ENCODE results near the gene NFIB.

NFIB gene

DNA sequence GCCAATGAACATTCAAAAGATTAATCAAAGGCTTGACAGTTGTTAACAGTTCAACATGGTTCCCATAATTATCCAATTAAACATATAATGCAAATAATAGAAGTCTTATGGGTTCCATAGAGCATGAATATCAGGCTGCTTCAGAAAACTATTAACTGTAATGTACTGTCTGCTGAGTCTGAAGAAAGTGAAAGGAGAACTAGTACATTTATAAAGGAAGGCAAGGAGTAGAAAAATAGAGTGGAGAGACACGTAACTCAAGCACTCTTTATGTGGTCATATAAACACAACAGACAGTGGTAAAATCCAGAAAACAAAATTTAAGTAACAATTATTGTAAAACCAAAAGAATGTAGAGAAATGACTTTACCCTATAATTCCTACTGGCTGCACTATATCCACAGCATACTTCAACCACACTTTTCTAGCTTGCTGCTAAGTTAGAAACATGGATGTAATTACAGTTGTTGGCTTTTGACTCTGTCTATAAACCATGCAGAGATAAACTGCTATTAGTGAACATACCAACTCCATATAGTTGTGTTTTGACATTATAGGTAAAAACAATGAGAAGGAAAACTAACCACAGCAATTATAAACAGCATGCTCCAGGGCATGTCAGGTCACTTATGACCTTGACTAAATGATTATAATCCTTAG lies 32.7 kb downstream of the NFIB start:
- DNase-seq (ENCODE audit: low read depth in 2 of 2, low spot score in 1 of 2), result no peak

DNA sequence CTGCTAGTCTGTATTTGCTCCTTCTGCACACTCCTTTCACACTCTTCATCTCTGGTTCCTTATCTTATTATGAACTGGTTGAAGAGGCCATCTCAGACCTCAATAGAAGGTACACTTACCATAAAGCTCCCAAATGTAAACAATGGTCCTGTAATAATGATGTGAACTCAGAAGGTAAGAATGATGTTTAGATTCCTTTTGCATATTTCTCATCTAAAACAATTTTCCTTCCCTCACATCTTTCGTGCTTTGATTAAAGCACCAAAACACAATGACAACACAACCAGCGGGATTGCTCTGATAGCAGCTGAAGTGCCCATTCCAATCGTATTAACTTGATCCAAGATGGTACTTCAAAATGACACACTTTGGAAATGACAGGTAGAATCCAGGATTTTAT lies 34.3 kb downstream of the NFIB start:
- DNase-seq (ENCODE audit: low read depth in 2 of 2, low spot score in 1 of 2), result no peak

DNA sequence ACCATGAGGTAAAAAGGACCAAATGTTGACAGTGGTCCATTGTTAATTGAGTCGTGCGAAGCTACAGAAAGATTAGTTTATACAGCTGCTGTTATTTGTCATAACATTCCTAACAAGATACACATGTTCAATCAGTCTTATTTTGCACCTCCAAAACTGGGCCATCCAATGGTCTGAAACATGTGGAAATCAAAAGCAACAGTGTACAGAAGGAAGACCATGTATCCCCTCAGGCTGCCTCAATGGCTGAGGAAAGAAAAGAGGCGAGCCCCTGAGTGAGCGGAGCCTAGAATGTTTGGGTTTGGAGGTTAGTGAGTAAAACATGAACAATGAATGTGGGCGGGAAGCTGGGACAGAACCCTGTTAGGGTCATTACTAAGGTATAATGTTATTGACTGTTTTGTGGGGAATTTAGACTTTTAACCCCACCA lies 35.6 kb downstream of the NFIB start:
- no peak for DNase-seq (ENCODE audit: low read depth in 2 of 2, low spot score in 1 of 2)

DNA sequence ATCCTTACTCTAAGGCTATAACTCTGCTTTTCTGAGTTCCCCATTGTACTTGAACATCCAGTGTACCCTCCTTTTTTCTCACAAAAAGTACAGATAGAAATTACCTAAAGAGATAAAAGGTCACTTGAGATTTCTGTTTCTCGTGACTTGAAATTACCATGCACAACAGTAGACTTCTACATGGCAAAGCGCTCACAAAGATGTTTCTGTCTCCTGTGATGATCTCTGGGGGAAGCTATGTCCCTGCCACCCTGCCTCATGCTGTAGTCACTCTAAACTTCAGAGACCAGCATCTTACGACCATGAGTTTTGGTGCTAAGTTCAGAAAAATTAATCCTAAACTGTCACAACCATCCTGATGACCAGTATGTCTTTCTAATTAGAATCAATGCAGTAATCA lies 36.2 kb downstream of the NFIB start:
- DNase-seq (ENCODE audit: low read depth in 2 of 2, low spot score in 1 of 2), result no peak

DNA sequence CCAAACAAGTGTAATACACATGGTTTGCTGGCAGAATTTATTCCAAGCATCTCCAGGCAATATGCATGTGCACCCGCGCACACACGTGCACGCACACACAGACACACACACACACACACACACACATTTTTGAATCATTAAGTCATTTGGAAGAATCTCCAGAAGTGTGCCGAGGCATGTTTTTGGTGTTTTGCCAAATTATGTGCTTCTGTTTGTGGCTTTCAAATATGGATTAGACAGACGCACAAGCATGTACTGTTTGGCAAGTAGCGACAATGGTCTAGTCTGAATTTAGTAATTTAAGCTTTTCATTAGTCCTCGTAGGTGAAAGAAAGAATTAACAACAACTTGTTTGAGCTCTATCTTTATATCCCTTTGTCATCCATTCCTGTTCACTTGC lies 36.7 kb downstream of the NFIB start:
- no peak for DNase-seq (ENCODE audit: low read depth in 2 of 2, low spot score in 1 of 2)

DNA sequence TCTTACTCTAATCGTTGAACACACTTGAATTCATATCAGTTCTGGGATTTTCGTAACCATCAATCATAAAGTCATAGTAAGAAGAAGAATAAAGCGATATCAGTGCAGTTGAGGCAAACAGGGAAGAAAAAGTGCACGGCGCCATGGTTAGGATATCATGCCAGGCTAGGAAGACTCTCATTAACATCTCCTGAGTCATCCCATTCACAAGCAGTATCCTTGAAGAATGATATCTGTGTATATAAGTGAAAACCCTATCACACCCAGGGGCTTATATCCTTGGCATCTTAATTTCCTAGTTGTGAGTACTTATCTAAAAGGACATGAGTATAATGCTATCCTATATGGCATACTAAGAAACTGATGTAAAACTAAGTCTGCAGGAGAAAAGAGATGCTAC lies 38.6 kb downstream of the NFIB start:
- no peak for DNase-seq (ENCODE audit: low read depth in 2 of 2, low spot score in 1 of 2)

DNA sequence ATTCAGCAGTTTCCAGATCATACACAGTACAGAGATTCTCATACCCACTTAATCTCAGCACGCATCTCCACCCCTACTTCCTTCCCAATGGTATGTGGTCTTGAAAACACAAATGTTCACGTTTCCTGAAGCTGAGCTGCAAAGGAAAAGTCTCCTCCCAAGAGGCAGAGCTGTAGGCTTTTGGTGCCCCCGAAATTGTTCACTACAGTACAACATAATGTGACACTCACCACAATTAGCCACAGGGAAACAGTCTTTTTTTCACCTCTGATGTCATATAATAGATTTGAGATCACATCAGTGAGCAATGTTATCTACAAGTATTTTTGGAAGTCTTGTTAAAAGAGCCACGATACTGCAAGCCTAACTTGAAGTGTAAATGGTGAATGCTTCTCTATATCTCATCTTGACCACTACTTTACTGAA lies 40.2 kb downstream of the NFIB start:
- DNase-seq (ENCODE audit: low read depth in 2 of 2, low spot score in 1 of 2), result no peak

DNA sequence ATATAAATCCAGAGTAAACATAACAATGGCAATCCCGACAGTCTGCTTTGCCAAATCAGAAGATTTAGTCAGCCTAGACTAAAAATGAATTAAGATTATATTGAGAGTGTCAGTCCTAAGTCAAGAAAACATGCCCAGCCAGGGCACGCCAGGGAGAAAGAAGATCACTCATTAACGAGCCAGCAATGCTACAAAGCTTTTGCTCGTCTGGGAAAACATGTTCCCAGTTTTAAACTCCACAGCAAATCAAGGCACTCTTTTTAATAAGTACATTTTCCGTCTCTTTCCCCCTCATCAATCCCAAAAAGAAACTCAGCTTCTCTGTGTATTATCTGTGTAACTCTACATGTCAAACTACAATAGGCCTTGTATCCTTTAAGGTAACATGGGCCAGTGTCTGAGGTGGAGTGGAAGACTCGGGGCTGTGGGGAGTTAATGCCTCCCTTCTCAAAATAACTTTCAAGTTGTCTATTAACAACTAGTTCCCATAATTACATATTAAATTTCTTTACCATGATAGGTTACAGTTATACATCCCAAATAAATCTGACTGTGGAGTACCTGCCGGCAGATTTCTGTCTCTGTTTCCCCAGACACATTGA lies 40.9 kb downstream of the NFIB start:
- no peak for DNase-seq (ENCODE audit: low read depth in 2 of 2, low spot score in 1 of 2)

DNA sequence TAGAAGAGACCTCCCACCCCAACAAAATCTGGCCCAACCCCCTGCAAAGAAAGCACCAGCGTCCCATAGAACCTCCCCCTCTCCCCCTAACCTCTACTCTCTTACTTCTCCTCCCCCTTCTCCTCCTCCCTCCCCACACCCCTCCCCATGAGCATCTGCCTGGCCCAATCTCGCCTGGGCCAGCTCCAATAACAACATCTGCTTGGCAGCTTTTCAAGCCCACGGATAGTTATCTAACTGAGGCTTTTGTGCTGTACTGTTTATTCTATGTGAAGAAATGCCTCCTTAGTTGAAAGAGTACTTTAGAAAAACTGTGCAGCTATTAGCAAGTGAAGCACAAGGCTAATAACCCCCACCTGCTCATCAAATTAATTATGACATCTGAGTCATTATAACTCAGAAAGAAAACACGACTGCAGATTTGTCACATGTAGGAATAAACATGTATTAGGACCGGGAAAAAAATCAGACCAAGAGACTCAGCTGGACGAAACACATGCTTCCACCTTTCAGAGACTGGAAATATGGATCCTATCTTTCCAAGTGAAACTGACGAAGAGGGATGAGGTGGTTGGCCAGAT lies 42.8 kb downstream of the NFIB start:
- no peak for DNase-seq (ENCODE audit: low read depth in 2 of 2, low spot score in 1 of 2)

DNA sequence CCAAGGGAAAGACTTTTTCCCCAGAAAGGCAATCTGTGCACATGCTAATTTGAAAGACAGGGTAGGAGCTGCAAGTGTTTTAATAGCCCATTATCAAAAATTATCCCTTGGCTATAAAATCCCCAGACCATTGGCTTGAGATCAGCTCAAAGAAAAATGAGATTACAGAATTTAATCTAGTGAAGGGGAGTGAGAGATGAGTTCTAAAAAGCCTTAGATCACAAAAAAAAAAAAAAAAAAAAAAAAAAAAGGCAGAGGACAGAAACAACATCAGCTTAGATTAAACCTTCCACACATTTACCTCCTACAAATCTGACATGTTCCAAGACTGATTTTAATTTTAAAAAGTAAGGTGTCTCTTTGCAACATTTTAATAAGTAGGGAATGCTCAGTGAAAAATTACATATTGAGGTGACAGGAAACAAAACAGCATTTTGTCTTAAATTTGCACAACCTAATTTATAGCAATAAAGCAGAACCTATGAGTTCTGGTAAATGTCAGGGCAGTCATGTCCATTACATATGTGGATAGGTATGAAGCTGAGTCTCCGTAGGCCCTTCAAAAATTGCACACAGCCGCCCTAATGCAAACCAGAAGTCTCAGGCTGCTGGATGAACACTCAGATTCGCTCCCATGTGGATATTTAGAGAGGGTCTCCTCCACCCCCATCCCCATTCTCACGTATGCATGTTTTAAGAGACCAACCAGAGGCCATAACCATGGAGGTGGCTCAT lies 43.4 kb downstream of the NFIB start:
- no peak for DNase-seq (ENCODE audit: low read depth in 2 of 2, low spot score in 1 of 2)

DNA sequence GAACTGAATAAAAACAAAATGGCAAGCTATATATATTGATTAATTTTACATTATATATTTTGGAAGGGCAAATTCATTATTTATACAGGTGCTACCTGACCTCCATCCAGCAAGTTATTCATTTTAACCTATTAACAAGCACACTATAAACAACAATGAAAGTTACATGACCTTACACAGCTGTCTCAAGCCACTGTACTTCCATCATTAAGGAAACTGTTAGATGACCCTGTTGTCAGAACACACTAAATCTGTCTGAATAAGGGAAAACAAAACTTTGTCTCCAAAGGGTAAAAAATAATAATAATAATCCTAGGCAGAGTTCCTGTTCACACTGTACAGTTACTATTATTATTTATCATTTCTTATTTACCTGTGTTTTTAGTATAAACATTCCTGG lies 44.0 kb downstream of the NFIB start:
- no peak for DNase-seq (ENCODE audit: low read depth in 2 of 2, low spot score in 1 of 2)

DNA sequence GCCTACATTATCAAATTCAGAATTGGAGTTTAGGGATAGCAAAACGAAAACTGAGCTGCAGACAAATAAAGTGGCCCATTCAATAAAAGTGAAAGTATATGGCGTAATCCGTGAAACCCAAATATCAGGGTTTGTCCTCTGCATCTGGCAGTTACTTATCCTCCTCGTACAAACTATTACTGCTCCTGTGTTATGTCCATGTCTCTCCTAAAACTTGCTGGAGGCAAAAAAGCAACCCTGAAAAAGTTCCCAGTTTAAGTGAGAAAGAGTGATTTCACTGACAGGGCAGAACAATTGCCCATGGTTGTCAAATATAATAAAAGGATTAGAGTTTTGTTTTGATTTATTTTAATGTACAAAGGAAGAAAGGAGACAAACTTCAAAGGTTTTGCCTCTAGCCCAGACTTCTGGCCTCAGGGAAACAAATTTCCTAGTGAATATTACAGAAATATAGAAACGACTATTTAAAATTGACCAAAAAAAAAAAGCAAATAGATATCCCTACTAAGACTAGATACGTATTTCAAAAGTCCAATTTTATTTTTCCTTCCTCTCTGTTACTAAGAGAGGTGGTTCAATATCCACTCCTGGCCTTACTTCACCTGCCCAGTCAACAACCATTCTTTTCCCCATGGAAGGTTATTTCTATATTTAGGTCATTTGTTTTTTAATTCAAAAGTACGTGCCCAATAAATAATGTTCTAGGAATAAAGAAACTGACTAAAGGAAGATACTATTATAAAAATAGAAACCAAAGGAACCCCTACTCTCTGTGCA lies 50.0 kb downstream of the NFIB start:
- DNase-seq (ENCODE audit: low read depth in 2 of 2, low spot score in 1 of 2), result no peak

DNA sequence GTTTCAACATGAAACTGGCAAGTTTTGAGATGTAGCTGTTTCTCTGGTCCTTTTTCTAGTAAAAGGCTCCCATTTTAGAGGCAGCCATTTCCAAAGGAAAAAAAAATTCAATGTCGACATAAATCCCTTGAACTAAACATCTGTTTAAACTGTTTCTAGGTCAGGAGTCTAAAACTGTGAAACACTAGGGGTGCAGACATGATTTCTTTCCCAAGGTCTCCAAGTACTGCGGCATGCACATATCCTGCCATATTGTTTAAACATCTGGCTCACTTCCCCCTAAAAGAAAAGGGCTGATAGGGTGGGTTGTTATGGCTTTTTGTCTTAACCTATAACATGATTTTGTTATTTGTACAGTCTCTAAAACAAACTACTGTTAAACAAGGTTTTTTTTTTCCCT lies 51.1 kb downstream of the NFIB start:
- DNase-seq (ENCODE audit: low read depth in 2 of 2, low spot score in 1 of 2), result no peak

DNA sequence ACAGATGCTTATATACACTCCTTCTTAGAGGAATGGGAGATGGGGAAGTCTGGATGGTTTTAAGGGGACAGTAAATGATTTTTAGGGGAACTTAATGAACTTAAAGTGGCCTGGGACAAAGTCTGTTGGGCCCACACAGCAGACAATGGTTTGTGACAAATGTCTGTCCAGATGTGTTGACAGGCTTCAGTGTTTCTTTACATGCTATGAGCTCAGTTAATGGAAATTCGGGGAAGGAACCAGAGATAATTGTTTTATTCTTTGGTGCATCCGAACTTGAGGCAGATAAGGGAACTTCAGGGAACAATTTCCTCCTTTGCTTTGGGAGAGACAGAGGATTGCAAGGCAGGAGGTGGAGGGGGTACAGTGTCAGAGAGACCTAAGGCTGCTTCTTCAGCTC lies 52.3 kb downstream of the NFIB start:
- DNase-seq (ENCODE audit: low read depth in 2 of 2, low spot score in 1 of 2), result no peak

DNA sequence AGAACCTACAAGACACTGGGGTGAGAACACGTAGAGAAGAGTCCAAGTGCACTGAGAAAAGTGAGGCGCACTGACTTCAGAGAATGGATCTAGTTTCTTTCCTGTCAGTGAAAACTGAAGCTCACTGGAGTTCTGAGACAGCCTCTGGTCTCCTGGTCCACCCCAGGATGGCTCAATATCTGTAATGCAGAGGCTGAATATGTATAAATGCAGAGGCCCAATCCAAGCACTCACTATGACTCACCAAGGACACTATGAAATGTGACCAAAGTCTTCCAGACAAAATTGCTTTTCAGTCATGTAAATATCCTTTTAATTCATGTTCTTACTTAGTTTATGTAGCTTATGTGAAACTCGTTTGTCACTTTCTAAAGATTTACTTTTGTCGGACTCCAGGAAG lies 53.8 kb downstream of the NFIB start:
- no peak for DNase-seq (ENCODE audit: low read depth in 2 of 2, low spot score in 1 of 2)

DNA sequence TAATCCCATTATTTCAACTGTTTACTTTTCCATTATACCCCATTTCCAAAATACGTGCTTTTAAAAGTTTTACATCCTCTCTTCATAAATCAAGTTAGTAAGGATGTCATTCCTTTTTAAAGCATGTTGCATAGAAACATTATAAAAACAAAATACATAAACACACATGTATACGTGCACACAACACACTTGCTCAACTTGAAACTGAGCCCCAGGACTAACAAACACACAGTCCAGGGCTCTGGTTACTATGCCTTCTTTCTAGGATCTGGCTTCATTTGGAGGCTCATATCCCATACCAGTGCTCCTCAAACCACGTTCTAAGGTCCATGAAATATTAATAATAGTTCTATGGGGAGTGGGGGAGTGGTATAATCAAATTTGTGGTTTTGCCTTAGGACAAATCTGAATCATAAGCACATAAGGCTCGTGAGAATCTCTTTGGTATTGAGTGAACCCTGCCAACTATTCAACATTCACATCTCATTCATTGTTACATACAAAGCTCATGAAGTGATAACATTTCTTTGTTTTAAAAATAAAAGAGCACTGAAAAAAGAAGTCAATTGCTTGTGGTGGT lies 55.2 kb downstream of the NFIB start:
- no peak for DNase-seq (ENCODE audit: low read depth in 2 of 2, low spot score in 1 of 2)

DNA sequence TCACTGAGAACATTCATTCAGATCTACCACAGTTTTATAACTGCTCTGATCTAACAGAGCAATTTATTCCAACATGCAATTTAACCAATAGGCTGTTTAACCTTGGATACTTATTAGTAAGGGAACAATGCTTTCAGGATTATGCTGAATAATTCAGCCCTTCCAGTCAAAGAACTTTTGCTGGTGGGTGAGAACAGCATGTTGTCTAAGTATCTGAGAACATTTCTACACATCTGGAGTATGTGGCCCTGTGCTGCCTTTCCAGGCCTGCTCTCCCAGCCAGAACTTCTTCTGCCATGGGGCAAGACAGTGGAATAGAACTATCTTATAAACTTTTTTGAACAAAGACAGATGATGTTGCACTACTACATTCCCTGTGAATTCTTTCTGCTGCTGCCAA lies 55.8 kb downstream of the NFIB start:
- DNase-seq (ENCODE audit: low read depth in 2 of 2, low spot score in 1 of 2), result no peak

DNA sequence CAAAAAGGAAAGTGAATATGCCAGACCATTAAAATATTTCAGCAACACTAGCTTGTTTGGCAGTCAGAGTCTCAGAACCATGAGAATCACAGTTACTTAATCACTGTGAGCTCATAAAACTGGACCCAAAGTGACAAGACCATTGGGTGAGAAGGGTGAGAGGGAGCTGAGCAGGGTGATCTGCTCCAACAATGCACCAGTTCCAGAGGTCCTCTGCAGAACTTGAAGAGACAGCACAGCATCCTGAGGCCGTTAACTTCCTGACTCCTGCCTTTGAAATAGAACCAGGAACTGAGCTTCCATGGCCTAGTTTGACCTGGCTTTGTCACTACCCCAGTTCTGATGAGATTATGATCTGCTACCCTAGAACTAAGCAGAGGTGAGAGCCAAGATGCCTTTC lies 57.4 kb downstream of the NFIB start:
- DNase-seq (ENCODE audit: low read depth in 2 of 2, low spot score in 1 of 2), result no peak

DNA sequence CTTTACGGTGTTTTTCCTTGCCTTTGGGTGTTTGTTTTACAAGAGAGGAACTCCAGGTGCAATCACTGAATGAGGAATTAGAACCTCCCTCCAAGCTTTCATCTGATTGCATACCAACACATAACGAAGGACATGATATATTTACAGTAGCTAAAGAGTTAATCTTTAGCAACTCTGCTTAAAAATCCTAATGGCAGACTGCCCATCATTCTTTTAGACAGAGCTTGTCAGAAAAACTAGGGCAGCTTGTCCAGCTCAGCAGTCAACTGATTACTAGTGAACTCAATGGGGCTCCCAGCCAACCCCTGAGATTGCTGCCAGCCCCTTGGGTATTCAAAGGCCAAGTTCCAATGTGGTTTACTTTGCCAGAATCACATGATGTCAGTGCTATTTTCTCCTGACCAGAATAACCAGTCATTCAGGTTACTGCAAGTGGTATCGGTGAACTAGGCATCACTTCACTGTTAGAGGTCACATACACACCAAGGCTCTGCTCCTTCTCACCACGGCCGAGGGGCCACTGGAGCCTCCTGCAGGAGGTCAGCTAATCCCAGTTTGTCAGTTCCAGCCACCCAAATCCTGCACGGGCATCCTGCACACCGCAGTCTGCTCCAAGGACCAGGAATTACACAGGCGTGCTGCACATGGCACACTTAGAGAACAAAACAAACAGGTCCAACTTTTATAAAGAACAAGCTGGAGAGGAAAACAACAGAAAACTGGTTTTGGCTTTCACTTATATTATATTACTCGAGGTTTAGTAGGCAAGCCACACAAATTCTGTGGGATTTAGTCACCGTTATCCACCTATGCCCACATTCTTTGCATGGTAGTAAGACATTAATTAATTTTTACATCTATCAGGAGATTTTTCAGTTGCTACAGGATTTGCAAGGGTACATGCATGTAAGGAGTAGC lies 62.5 kb downstream of the NFIB start:
- no peak for DNase-seq (ENCODE audit: low read depth in 2 of 2, low spot score in 1 of 2)

DNA sequence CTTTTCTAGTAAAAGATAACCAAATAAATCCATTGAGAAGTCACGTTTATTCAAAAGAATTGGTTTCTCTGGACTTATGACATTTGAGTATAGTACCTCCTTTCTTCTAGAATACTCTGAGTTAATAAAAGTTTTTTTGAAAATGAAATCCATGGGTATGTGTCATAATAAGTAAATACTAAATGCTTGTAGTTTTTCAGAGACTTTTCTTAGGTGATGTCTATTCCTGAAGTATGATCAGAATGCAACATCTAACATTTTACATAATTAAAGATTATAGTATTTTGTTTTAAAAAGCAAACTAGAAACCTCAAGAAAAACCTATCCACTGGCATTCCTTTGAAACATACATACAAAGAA lies 63.2 kb downstream of the NFIB start:
- DNase-seq (ENCODE audit: low read depth in 2 of 2, low spot score in 1 of 2), result no peak

Data from stimulated activated CD8-positive, alpha-beta memory T cell treated with anti-CD3 and anti-CD28 coated beads, Interleukin-4, amount 100 ng/mL, for 1 hour (primary cell).